SK-N-MC (cell line): ENCODE measurements around the gene HINT3.

Source experiments
- EZH2 ChIP-seq: fragments of 200-600 bp; sonication (generic); IDR thresholded peaks from one replicate; pipeline ENCODE4 v1.6.1; 2017; ENCODE audit warnings: antibody characterized with exemption
- FOXP2 ChIP-seq: optimal IDR thresholded peaks from 2 replicates; pipeline ENCODE3; 2011; ENCODE audit warnings: mild to moderate bottlenecking, moderate library complexity; ENCODE audit not compliant: insufficient read depth; ENCODE audit errors: extremely low read length, control extremely low read depth
- POLR2AphosphoS5 ChIP-seq: IDR thresholded peaks from 2 replicates; pipeline ENCODE4 v1.6.1; 2012; ENCODE audit warnings: mild to moderate bottlenecking, low read depth, low read length, borderline replicate concordance

DNA sequence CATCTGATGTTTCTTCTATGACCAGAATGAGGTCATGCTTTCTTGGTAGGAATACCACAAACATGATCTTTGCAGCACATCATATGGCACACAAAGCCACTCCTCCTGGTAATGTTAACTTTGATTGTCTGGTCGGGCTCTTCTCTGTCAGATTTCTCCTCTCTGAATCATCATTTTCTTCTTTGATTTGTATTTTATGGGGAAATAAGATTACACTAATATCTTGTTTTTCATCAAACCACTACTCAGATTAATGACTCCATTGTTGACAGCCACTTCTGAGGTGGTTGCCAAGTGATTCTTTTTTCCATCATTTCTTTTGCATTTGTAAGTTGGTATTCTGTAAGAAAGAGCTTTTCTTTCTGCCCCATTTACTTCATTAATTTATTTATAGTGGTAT lies 59.3 kb downstream of the HINT3 start:
- TF ChIP-seq FOXP2 (no peak), EZH2 (no peak), POLR2AphosphoS5 (no peak)
